IPS DF 4.7 (cell line): ENCODE data around the gene A3GALT2.

Experiments used
- DNase-seq: peaks from one replicate; pipeline ENCODE4 v3.0.0-alpha.2; 2013; ENCODE audit warnings: low spot score; ENCODE audit errors: extremely low read depth

Gene A3GALT2

GRCh38 chr1:33332357-33332789 lies 11.5 kb upstream of the A3GALT2 start:
- no peak for DNase-seq

- DNase-seq = no peak
Observed at GRCh38 chr1:33331444-33332356, 10.8 kb upstream of the A3GALT2 start.

- DNase-seq = no peak
Observed at GRCh38 chr1:33330906-33331305, 10.0 kb upstream of the A3GALT2 start.

GRCh38 chr1:33330361-33330890 lies 9.5 kb upstream of the A3GALT2 start:
- DNase-seq = no peak

- no peak for DNase-seq
Observed at GRCh38 chr1:33329600-33330305, 8.9 kb upstream of the A3GALT2 start.

GRCh38 chr1:33328817-33329216 lies 7.9 kb upstream of the A3GALT2 start:
- no peak for DNase-seq

- DNase-seq = no peak
Observed at GRCh38 chr1:33327587-33328325, 6.9 kb upstream of the A3GALT2 start.

GRCh38 chr1:33326785-33327184 lies 5.9 kb upstream of the A3GALT2 start:
- no peak for DNase-seq

GRCh38 chr1:33324677-33325575 lies 4.0 kb upstream of the A3GALT2 start:
- no peak for DNase-seq

GRCh38 chr1:33323663-33324477 lies 3.0 kb upstream of the A3GALT2 start:
- no peak for DNase-seq

- DNase-seq = no peak
Observed at GRCh38 chr1:33322870-33323585, 2.1 kb upstream of the A3GALT2 start.

GRCh38 chr1:33322109-33322508 lies 1.2 kb upstream of the A3GALT2 start:
- DNase-seq = no peak

- DNase-seq = no peak
Observed at GRCh38 chr1:33321178-33321577, 280 bp upstream of the A3GALT2 start.

GRCh38 chr1:33319949-33320618 lies 814 bp downstream of the A3GALT2 start:
- DNase-seq = no peak

GRCh38 chr1:33319186-33319948 lies 1.5 kb downstream of the A3GALT2 start:
- DNase-seq = no peak

- DNase-seq = no peak
Observed at GRCh38 chr1:33317946-33318345, 3.0 kb downstream of the A3GALT2 start.

- no peak for DNase-seq
Observed at GRCh38 chr1:33317354-33317753, 3.5 kb downstream of the A3GALT2 start.

- DNase-seq = no peak
Observed at GRCh38 chr1:33316601-33317000, 4.3 kb downstream of the A3GALT2 start.
